Amniotic stem cell (primary cell): Measurements from ENCODE around the gene IKZF5.
A peak's percentile ranks its signal among the peaks of the same experiment; 100 is the strongest.

Source experiments
- DNase-seq: peaks from one replicate; lab custom pipeline; 2025; lab: John Stamatoyannopoulos, UW

Gene IKZF5

GRCh38 chr10:123016228-123016627, 7.6 kb upstream of the IKZF5 start:
- DNase-seq = no peak

- no peak for DNase-seq
These were observed 6.2 kb upstream of the IKZF5 start for GRCh38 chr10:123014772-123015171.

GRCh38 chr10:123013456-123014419, 5.1 kb upstream of the IKZF5 start:
- no peak for DNase-seq

GRCh38 chr10:123011987-123012386, 3.4 kb upstream of the IKZF5 start:
- DNase-seq = no peak

- no peak for DNase-seq
These were observed 668 bp upstream of the IKZF5 start for GRCh38 chr10:123009105-123009820.

- peak; percentile 4 for DNase-seq
These were observed 839 bp downstream of the IKZF5 start for GRCh38 chr10:123007558-123008354.

GRCh38 chr10:123004298-123004697, 4.3 kb downstream of the IKZF5 start:
- DNase-seq = no peak

GRCh38 chr10:123001370-123001769, 7.2 kb downstream of the IKZF5 start:
- no peak for DNase-seq

GRCh38 chr10:123000155-123000554, 8.4 kb downstream of the IKZF5 start:
- no peak for DNase-seq

- DNase-seq = no peak
These were observed 9.2 kb downstream of the IKZF5 start for GRCh38 chr10:122999347-122999746.

GRCh38 chr10:122998934-122999333, 9.7 kb downstream of the IKZF5 start:
- no peak for DNase-seq

- no peak for DNase-seq
These were observed 10.2 kb downstream of the IKZF5 start for GRCh38 chr10:122998360-122998917.

- DNase-seq = no peak
These were observed 10.7 kb downstream of the IKZF5 start for GRCh38 chr10:122997864-122998263.

GRCh38 chr10:122995936-122996335, 12.7 kb downstream of the IKZF5 start:
- DNase-seq = no peak

GRCh38 chr10:122993797-122994336, 14.7 kb downstream of the IKZF5 start:
- no peak for DNase-seq

- no peak for DNase-seq
These were observed 16.5 kb downstream of the IKZF5 start for GRCh38 chr10:122992031-122992585.

GRCh38 chr10:122990278-122990677, 18.3 kb downstream of the IKZF5 start:
- DNase-seq = no peak

GRCh38 chr10:122988501-122988900, 20.1 kb downstream of the IKZF5 start:
- DNase-seq = no peak

- no peak for DNase-seq
These were observed 22.3 kb downstream of the IKZF5 start for GRCh38 chr10:122986335-122986734.

GRCh38 chr10:122984708-122985107, 23.9 kb downstream of the IKZF5 start:
- DNase-seq = no peak

- no peak for DNase-seq
These were observed 24.7 kb downstream of the IKZF5 start for GRCh38 chr10:122983898-122984297.
